SH-SY5Y (cell line): ENCODE results near the gene KIF1A.

Experiments used
- GATA2 ChIP-seq: IDR thresholded peaks from 2 replicates; pipeline ENCODE4 v1.6.1; 2011; ENCODE audit warnings: mild to moderate bottlenecking, low read depth, low read length
- GATA3 ChIP-seq: IDR thresholded peaks from 2 replicates; pipeline ENCODE4 v1.6.1; 2011; ENCODE audit warnings: low read depth, mild to moderate bottlenecking, low read length, moderate library complexity

The KIF1A gene

GRCh38 chr2:240717681-240718581 lies 102.1 kb downstream of the KIF1A start:
- TF ChIP-seq GATA2, result no peak
- no peak for TF ChIP-seq GATA3

- TF ChIP-seq GATA2, result no peak
- TF ChIP-seq GATA3, result no peak
Observed at GRCh38 chr2:240717181-240717641, 102.8 kb downstream of the KIF1A start.

- no peak for TF ChIP-seq GATA3
- no peak for TF ChIP-seq GATA2
Observed at GRCh38 chr2:240716130-240716798, 103.8 kb downstream of the KIF1A start.

DNA sequence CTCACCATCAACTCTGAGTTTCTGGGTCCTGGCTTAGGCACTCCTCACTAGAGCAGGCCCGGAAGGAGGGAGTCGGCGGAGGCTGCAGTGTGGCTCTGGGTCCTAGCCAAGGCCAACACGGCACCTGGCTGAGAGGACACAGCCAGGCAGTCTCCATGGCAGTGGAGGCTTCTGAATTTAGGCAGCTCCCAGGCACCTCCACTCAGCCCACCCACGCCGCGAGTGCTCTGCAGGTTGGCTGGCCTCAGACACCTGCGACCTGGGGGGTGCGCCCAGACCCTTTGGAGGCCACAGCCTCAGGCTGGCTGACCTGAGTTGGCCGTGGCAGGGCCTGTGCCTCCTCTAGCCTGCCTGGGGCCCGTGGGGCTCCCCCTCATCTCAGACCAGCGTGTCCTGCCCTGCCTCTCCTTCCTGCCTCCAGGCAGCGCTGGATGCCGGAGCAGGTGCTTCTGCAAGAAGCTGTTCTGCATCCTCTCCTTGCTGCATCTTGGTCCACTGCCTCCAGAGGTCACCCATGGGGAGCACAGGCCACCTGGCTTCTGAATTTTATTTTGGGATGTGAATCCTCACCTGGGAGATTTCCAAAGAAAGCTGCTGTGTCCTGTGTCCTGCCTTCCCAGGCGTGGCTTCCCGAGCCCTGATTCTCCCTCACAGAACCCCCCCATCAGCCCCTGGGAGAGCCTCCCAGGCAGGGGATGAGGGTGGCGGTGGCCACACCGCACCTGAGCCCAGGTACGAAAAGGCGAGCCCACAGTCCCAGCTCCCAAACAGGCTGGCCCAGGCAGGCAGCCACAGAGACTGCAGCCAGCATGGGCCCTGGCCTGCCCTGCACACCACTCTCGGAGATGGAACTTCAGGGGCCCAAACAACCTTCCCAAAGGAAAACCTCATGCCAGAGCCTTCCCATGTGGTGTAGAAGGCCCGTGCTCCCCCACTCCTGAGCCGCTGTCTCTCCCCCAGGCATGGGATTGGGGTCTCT lies 105.0 kb downstream of the KIF1A start:
- TF ChIP-seq GATA3 (no peak), GATA2 (no peak)

GRCh38 chr2:240713928-240714746 lies 105.9 kb downstream of the KIF1A start:
- TF ChIP-seq GATA2 (no peak), GATA3 (no peak)

- TF ChIP-seq GATA3, result no peak
Observed at GRCh38 chr2:240713071-240713927, 106.7 kb downstream of the KIF1A start.

GRCh38 chr2:240712121-240712520 lies 107.9 kb downstream of the KIF1A start:
- TF ChIP-seq GATA3 (no peak), GATA2 (no peak)

DNA sequence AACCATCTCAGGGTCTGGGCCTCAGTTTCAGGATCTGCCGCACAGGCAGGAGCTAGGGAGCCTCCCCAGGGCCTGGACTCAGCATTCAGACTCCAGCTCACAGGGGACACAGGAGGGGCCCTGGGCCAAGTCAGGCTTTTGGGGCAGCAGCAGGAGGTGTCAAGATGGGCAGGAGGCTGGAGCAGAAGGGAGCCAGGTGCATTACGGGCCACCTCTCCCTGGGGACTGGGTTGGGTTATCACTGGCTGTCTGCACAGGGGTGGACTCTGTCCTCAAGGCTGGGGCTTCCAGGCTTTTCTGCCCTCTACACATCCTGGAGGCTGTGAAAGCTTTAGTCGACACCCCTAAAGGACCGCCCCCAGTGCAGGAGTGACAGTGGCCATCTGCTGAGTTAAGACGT lies 108.3 kb downstream of the KIF1A start:
- TF ChIP-seq GATA3, result no peak

DNA sequence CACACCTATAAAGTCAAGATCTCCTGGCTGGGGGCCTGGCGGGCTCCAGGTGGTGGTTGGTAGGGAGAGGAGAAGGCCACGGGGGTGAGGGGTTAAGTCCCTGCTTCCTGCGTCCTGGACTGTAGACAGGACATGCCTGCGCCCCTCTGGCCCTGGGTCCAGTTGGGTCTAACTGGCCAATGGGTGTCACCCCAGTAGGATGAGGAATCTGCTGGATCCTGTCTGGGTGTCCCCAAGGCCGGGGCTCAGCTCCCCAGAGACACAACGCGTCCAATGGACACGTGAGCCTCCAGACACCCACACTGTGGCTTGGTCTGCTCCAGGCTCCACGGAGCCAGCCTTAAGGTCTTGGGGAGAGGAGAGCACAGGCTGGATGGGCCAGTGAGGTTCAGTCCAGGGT lies 108.7 kb downstream of the KIF1A start:
- TF ChIP-seq GATA2, result no peak

DNA sequence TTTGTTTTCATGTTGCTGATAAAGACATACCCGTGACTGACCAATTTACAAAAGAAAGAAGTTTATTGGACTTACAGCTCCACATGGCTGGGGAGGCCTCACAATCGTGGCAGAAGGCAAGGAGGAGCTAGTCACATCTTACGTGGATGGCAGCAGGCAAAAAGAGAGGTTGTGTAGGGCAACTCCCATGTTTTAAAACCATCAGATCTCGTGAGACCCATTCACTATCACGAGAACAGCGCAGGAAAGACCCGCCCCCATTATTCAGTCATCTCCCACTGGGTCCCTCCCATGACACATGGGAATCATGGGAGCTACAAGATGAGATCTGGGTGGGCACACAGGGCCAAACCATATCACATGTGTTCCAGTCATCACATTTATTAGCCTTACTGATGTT lies 111.6 kb downstream of the KIF1A start:
- TF ChIP-seq GATA2, result no peak
- TF ChIP-seq GATA3, result no peak

DNA sequence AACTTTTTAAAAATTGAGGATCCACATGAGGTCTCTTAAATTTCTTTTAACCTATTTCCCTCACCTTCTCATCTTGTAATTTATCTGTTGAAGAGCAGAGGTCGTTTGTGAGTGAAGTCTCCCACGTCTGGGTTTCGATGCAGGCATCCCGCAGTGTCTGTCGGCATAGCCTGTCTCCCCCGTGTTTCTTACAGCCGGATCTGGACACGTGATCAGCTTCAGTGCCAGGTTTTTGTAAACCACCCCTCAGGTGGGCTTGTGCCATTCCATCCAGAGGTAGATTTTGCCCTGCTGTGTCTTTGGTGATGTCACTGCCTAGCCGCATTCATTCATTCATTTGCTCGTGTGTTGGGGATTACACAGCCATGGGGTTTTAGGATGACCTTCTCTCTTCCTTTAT lies 112.2 kb downstream of the KIF1A start:
- TF ChIP-seq GATA2 (no peak), GATA3 (no peak)

GRCh38 chr2:240707043-240707756 lies 112.8 kb downstream of the KIF1A start:
- no peak for TF ChIP-seq GATA2
- no peak for TF ChIP-seq GATA3
